ENCODE data around the gene PRPF8.

- peak; percentile 88 to 99 (median 90) for TF ChIP-seq CTCF (IDR thresholded peaks at IDR 0.05; ENCODE audit: control extremely low read depth in 1 of 3, insufficient read depth in 1 of 3, low read depth in 1 of 3, low read length in 3 of 3)
- no peak for TF ChIP-seq RFX5 (IDR thresholded peaks at IDR 0.05; ENCODE audit: borderline replicate concordance, low read depth, low read length)
These were observed 36.3 kb upstream of the PRPF8 start for GRCh38 chr17:1720856-1721386.
